ENCODE measurements around the gene CFAP97D2.

DNA sequence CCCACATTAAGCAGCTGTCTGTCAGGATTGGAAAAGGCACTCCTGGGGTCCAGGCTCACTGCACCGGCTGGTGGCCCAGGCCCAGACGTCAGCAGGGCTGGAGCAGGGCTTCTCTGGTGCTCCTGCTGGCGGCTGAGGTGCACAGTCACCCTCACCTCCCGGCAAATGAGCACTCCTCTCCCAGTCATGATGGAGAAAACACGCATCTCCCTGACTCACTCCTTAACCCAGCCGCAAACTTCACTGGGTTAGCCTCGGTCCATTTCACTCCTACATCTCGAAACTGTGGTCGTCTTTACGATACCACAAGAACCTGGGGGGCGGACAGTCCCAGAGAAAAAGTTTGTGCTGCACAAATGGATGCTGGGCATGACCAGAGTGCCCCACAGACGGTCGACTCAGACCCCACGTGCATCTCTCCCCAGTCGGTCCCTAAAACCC is 43.3 kb upstream of the CFAP97D2 start:
- TF ChIP-seq JUND (IDR thresholded peaks at IDR 0.05) (no peak), POLR2AphosphoS5 (IDR thresholded peaks at IDR 0.05; ENCODE audit: low read depth, low read length) (no peak), YY1 (IDR thresholded peaks at IDR 0.05; ENCODE audit: low read depth) (no peak), MXI1 (IDR thresholded peaks at IDR 0.05; ENCODE audit: low read depth, low read length) (no peak)
- TF ChIP-seq, protein P1, sequence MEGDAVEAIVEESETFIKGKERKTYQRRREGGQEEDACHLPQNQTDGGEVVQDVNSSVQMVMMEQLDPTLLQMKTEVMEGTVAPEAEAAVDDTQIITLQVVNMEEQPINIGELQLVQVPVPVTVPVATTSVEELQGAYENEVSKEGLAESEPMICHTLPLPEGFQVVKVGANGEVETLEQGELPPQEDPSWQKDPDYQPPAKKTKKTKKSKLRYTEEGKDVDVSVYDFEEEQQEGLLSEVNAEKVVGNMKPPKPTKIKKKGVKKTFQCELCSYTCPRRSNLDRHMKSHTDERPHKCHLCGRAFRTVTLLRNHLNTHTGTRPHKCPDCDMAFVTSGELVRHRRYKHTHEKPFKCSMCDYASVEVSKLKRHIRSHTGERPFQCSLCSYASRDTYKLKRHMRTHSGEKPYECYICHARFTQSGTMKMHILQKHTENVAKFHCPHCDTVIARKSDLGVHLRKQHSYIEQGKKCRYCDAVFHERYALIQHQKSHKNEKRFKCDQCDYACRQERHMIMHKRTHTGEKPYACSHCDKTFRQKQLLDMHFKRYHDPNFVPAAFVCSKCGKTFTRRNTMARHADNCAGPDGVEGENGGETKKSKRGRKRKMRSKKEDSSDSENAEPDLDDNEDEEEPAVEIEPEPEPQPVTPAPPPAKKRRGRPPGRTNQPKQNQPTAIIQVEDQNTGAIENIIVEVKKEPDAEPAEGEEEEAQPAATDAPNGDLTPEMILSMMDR (IDR thresholded peaks at IDR 0.05) = no peak
- TF ChIP-seq, protein P2, sequence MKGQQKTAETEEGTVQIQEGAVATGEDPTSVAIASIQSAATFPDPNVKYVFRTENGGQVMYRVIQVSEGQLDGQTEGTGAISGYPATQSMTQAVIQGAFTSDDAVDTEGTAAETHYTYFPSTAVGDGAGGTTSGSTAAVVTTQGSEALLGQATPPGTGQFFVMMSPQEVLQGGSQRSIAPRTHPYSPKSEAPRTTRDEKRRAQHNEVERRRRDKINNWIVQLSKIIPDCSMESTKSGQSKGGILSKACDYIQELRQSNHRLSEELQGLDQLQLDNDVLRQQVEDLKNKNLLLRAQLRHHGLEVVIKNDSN (IDR thresholded peaks at IDR 0.05; ENCODE audit: borderline replicate concordance, low read depth) = no peak
